ENCODE results near the gene ACSM2B.
"Not testable (repeated sequence)": the region's sequence is repeated elsewhere in the genome, so short reads cannot be mapped to it uniquely, and the experiment has no call there.

The ACSM2B gene, protein sequence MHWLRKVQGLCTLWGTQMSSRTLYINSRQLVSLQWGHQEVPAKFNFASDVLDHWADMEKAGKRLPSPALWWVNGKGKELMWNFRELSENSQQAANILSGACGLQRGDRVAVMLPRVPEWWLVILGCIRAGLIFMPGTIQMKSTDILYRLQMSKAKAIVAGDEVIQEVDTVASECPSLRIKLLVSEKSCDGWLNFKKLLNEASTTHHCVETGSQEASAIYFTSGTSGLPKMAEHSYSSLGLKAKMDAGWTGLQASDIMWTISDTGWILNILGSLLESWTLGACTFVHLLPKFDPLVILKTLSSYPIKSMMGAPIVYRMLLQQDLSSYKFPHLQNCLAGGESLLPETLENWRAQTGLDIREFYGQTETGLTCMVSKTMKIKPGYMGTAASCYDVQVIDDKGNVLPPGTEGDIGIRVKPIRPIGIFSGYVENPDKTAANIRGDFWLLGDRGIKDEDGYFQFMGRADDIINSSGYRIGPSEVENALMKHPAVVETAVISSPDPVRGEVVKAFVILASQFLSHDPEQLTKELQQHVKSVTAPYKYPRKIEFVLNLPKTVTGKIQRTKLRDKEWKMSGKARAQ
- total RNA-seq, result 0 reads per million in 2 donors

- DNase-seq, result not testable (repeated sequence)
These were observed at the start of gene ACSM2B for GRCh38 chr16:20576145-20576544. TSS of gene ACSM2B (minus strand) at chr16:20576367. CDS start at chr16:20564845, 11,522 bp downstream.

GRCh38 chr16:20624882-20625807 is 49.0 kb upstream of the ACSM2B start:
- no peak for DNase-seq

GRCh38 chr16:20624205-20624604 is 48.0 kb upstream of the ACSM2B start:
- DNase-seq, result no peak

- DNase-seq, result no peak
These were observed 46.3 kb upstream of the ACSM2B start for GRCh38 chr16:20622498-20622870.

DNA sequence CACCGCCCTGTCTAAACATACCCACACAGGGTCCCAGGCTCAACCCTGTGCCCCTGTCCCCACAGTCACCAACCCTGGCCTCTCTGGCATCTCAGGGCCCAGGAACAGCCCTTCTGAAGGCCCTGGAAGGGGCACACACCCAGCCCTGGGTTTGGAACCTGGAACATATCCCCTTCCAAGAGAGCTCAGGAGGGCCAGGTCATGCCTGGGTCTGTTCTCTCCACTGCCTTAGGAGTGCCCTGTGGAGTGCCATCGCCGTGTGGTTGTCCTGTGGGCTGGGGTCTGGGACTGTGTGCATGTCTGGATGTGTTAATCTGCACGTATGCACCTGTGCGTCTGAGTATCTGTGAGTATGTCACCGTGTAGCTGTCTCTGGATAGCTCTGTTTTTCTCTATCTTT is 45.2 kb upstream of the ACSM2B start:
- DNase-seq, result no peak

- no peak for DNase-seq
These were observed 44.6 kb upstream of the ACSM2B start for GRCh38 chr16:20620770-20621169.

GRCh38 chr16:20620003-20620402 is 43.8 kb upstream of the ACSM2B start:
- DNase-seq, result no peak

GRCh38 chr16:20617271-20617670 is 41.1 kb upstream of the ACSM2B start:
- DNase-seq, result no peak

DNA sequence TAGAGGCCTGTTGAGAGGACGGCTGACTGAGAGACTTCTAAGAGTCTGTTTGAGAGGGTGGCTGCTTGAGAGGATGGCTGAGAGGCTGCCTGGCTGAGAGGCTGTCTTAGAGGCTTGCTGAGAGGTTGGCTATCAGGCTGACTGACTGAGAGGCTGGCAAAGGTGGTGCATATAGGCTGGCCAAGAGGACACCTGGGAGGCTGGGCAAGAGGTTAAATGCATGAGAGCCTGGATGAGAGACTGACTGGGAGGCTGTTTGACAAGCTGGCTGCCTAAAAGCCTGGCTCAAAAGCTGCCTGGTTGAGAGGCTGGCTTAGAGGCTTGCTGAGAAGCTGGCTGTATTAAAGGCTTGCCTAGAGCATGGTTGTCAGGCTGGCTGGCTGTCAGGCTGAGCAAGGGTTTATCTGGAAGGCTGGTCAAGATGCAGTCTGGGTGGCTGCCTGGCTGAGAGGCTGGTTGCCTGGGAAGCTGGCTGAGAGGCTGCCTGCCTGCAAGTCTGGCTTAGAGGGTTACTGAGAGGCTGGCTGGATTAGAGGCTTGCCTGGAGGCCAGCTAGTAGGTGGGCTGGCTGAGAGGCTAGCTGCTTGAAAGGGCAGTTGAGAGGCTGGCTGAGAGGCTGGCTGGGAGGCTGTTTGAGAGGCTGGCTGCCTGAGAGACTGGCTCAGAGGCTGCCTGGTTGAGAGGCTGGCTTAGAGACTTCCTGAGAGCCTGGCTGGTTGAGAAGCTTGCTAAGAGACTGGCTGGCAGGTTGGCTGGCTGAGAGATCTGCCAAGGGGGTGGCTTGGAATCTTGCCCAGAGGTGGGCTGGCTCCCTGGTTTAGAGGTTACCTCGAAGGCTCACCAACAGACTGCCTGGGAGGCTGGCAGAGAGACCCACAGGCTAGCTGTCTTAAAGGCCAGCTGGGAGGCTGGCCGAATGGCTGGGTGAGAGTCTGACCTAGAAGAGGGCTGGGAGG is 38.3 kb upstream of the ACSM2B start:
- no peak for DNase-seq

DNA sequence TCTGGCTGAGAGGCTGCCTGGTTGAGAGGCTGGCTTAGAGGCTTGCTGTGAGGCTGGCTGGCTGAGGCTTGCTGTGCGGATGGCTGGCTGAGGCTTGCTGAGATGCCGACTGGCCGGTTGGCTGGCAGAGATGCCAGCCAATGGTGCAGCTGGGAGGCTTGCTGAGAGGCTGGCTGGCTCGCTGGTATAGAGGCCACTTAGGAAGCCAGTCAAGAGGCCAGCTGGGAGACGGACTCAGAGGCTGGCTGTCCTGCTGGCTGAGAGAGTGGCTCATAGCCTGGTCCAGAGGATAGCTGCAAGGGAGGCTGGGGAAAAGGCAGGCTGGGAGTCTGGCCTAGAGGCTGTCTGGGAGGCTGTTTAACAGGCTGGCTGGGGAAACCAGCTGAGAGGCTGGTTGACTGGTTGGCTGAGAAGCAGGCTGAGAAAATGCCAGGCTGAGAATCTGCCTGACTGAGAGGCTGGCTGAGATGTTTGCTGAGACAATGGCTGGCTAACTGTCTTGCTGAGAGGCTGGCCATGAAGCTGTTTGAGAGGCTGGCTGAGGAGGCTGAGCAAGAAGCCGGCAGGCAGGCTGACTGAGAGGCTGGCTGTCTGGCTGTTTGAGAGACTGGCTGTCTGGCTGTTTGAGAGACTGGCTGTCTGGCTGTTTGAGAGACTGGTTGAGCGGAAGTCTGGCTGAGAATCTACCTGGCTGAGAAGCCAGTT is 37.5 kb upstream of the ACSM2B start:
- no peak for DNase-seq

GRCh38 chr16:20612551-20613480 is 36.6 kb upstream of the ACSM2B start:
- DNase-seq, result no peak

DNA sequence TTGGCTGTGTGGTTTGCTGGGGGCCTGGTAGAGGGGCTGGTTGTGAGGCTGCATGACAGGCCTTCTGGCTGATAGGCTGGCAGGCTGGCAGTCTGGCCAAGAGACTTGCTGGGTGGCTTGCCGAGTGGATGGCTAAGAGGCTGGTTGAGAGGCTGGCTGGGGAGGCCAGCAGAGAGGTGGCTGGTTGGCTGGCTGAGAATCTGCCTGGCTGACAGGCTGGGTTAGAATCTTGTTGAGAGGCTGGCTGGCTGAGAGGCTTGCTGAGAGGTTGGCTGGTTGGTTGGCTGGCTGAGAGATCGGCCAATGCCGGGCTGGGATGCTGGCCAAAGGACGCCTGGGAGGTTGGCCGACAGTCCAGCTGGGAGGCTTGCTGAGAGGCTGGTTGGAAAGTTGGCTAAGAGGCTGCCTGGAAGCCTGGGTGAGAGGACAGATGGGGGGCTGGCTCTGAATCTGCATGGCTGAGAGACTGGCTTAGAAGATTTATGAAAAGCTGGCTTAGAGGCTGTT is 35.9 kb upstream of the ACSM2B start:
- no peak for DNase-seq

DNA sequence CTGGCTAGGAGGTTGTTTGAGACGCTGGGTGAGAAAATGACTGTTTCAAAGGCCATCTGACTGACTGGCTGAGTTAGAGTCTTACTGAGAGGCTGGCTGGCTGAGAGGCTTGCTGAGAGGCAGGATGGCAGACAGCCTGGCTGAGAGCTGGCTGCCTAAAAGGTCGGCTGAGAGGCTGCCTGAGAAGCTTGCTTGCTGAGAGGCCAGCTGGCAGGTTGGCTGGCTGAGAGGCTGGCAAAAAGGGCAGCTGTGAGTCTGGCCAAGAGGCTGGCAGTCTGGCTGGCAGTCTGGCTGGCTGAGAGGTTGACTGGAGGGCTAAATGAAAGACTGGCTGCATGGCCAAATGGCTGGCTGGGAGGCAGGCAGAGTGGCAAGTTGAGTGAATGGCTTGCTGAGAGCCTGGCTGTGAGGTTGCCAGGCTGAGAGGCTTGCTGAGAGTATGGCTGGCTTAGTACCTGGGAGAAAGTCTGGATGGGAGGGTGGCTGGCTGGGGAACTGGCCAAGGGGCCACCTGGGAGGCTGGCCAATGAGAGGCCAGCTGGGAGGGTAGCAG is 35.3 kb upstream of the ACSM2B start:
- no peak for DNase-seq

DNA sequence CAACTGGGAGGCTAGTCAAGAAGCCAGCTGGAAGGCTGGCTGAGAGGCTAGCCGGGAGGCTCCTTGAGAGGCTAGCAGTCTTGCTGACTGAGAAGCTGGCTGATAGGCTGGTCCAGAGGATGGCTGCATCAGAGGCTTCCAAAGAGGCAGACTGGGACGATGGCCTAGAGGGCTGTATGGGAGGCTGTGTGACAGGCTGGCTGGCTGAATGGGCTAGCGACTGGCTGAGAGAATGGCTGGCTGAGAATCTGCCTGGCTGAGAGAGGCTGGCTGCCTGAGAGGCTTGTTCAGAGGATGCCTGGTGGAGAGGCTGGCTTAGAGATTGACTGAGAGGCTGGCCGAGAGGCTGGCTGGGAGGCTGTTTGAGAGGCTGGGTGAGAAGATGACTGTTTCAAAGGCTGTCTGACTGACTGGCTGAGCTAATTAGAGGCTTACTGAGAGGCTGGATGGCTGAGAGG is 34.8 kb upstream of the ACSM2B start:
- no peak for DNase-seq

DNA sequence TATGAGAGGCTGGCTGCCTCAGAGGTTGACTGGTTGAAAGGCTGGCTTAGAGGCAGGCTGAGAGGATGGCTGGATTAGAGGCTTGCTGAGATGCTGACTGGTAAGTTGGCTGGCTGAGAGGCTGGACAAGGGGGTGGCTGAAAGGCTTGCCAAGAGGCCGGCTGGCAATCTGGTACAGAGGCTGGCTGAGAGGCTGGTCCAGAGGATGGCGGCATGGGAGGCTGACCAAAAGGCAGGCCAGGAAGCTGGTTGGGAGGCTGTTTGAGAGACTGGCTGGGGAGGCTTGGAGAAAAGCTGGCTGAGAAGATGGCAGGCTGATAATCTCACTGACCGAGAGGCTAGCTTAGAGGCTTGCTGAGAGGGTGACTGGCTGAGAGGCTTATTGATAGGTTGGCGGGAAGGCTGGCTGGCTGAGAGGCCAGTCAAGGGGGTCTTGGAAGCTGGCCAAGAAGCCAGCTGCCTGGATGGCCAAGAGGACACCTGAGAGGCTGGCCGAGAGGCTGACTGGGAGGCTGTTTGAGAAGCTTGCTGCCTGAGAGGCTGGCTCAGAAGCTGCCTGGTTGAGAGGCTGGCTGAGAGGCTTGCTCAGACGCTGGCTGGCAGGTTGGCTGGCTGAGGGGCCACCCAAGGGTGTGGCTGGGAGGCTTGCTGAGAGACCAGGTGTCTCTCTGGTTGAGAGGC is 34.2 kb upstream of the ACSM2B start:
- no peak for DNase-seq

DNA sequence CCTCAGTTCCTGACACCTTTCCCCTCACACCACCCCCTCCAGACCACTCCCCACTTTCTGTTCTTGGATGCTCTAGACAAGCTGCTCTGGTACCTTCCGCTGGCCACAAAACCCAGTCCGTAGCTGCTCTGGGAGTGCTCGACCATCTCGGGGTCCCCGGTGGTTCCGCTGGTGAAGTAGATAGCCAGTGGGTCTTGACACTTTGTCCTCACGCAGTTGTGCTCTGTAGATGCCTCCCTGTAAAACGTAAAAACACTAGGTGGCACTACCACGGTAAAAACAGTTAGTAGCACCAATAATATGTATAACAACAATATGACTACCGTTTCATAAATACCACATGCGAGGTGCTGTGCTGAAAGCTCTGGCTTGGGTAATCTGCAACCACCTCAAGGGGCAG is 26.0 kb upstream of the ACSM2B start:
- DNase-seq, result not testable (repeated sequence)

- DNase-seq, result not testable (repeated sequence)
These were observed 23.3 kb upstream of the ACSM2B start for GRCh38 chr16:20599475-20599874.

DNA sequence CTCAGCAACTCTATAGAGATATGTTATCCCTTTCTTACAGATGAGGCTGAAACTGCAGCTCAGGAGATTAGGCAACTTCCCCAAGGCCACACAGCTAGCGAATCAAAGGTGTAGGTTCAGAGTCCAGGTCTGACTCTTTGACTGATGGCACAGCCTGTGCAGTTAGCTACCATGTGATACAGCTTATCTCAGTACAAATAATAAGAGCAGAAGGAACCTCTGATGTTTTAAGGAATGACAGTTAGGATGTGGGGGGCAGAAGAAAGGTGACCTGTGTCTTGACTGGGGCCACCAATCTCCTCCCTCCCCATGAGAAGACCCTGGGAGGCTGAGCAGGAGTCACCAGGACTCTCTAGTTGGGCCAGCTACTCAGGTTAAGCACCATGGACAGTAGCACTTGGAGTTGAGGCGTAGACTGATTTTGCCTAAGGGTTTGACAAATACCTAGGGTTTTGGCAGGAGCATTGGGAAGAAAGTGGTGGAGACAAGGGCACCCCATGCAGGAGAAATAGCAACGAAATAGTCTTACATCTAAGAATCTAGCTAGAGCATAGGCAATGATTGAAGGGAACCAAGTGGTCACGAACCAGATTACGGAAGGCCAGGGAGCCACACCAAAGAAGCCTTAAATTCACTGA is 22.8 kb upstream of the ACSM2B start:
- DNase-seq, result no peak

- DNase-seq, result not testable (repeated sequence)
These were observed 19.5 kb upstream of the ACSM2B start for GRCh38 chr16:20595694-20596093.
